Muscle layer of duodenum (tissue), 2 donors: ENCODE results near the gene RSF1.

Experiments
- H3K27ac ChIP-seq: one replicate; pipeline ENCODE4 v1.7.0; 2013; ENCODE audit warnings: mild to moderate bottlenecking, low read length
- H3K27me3 ChIP-seq: one replicate; pipeline ENCODE4 v1.7.0; 2013; ENCODE audit warnings: low read depth, mild to moderate bottlenecking, control low read depth, low read length
- H3K36me3 ChIP-seq, 2 donors: one replicate each; pipeline ENCODE4 v1.7.0; 2013; ENCODE audit warnings: low read length in 2 of 2, control low read depth in 1 of 2, mild to moderate bottlenecking in 1 of 2; ENCODE audit not compliant: insufficient read depth in 2 of 2, control insufficient read depth in 1 of 2
- H3K4me1 ChIP-seq, 2 donors: one replicate each; pipeline ENCODE4 v1.7.0; 2013; ENCODE audit warnings: low read length in 2 of 2, mild to moderate bottlenecking in 2 of 2, control low read depth in 1 of 2, moderate library complexity in 1 of 2; ENCODE audit not compliant: insufficient read depth in 2 of 2, control insufficient read depth in 1 of 2
- H3K4me3 ChIP-seq, 2 donors: one replicate each; pipeline ENCODE4 v1.7.0; 2013; ENCODE audit warnings: low read length in 2 of 2, low read depth in 1 of 2, mild to moderate bottlenecking in 1 of 2
- H3K9me3 ChIP-seq, 2 donors: one replicate each; pipeline ENCODE4 v1.7.0; 2013; ENCODE audit warnings: low read length in 2 of 2, control low read depth in 1 of 2, mild to moderate bottlenecking in 1 of 2; ENCODE audit not compliant: control insufficient read depth in 1 of 2
- donor health status: healthy.

Gene RSF1

GRCh38 chr11:77677138-77677537 is 143.4 kb downstream of the RSF1 start:
- H3K4me1 ChIP-seq, result no peaks in the 10 kb centered on the region
- no peak overlapping the region for H3K27ac ChIP-seq
- H3K36me3 ChIP-seq, result peaks cover 50 to 71% of the 10 kb centered on the region in 2 donors
- no peaks in the 10 kb centered on the region for H3K9me3 ChIP-seq
- no peak overlapping the region for H3K4me3 ChIP-seq
- H3K27me3 ChIP-seq, result no peaks in the 10 kb centered on the region

DNA sequence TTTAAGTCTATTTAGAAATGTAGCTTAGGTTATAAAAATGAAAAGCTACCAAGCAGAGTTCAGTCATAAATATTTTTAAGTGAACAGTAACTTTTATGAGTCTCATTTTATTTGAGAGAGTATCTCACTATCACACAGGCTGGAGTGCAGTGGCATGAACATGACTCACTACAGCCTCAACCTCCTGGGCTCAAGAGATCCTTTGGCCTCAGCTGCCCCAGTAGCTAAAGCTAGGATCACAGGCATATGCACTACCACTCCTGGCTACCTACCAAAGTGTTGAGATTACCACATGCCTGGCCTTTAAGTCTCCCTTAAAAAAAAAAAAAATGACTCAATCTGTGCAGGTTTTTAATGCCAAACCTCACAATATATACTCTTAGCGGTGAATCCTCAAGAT is 148.3 kb downstream of the RSF1 start:
- no peak overlapping the region for H3K27ac ChIP-seq
- H3K4me1 ChIP-seq, result no peaks in the 10 kb centered on the region
- peaks cover 58 to 84% of the 10 kb centered on the region in 2 donors for H3K36me3 ChIP-seq
- H3K4me3 ChIP-seq, result no peak overlapping the region
- H3K9me3 ChIP-seq, result no peaks in the 10 kb centered on the region
- H3K27me3 ChIP-seq, result no peaks in the 10 kb centered on the region

DNA sequence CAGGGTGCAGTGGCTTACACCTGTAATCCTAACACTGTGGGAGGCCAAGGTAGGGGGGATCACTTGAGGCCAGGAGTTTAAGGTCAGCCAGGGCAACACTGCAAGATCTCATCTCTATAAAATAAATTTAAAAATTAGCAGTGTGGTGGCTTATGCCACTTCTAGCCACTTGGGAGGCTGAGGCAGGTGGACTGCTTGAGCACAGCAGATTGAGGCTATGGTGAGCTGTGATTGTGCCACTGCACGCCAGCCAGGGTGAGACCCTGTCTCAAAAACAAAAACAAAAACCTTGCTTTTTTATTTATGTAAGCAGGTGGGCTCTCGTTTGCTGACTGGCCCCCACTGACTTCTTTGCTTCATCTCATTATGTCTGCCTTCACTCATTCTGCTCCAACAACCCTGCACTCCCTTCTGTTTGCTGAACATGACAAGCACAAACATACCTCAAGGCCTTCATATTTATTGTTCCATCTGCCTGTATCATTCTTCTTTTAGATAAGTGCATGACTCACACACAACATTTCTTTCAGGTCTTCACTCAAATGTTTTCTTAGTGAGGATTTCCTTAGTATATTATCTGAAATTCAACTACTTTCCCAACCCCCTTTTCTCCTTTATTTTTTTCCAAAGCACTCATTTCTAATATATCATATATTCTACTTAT is 150.5 kb downstream of the RSF1 start:
- no peaks in the 10 kb centered on the region for H3K9me3 ChIP-seq
- no peaks in the 10 kb centered on the region for H3K4me1 ChIP-seq
- peaks cover 40 to 79% of the 10 kb centered on the region in 2 donors for H3K36me3 ChIP-seq
- no peaks in the 10 kb centered on the region for H3K27me3 ChIP-seq
- H3K27ac ChIP-seq, result no peak overlapping the region
- no peak overlapping the region for H3K4me3 ChIP-seq

- Histone ChIP-seq H3K36me3 (peaks cover 31 to 76% of the 10 kb centered on the region in 2 donors), H3K4me1 (no peaks in the 10 kb centered on the region), H3K27ac (no peak overlapping the region), H3K9me3 (no peaks in the 10 kb centered on the region), H3K4me3 (no peak overlapping the region), H3K27me3 (no peaks in the 10 kb centered on the region)
Observed at GRCh38 chr11:77668760-77669159, 151.8 kb downstream of the RSF1 start.

DNA sequence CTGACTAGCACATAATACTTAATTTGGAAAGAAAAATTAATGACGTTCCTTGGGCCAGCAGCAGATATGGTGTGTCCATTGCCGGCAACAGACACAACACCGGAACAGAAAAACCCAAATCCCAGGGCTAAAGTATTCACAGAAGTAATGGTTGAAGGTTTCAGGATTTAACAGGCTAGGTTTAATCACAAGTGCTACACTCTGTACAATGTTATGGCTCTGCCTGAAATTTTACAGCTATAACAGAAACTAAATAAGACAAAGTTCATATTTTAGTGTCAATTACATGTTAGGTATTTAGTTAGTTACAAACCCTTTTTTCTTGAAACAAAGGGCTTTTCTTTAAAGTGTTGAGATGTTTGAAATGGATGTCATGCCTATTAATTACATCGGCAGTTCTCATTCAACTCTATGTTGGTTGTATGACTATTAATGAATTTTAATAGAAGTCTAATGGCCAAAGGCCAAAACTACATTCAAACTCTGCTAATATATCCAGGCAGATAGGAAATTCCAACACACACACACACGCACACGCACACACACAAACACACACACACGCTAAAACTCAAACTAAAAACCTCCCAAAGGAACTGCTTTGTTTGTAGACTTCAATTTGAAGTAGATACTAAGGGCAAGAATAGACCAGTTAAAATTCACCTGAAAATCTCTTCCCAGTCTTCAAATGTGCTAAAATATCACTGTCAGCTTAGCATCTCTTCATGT is 155.1 kb downstream of the RSF1 start:
- peaks cover 20 to 49% of the 10 kb centered on the region in 2 donors for H3K36me3 ChIP-seq
- no peaks in the 10 kb centered on the region for H3K27me3 ChIP-seq
- no peaks in the 10 kb centered on the region for H3K4me1 ChIP-seq
- H3K27ac ChIP-seq, result no peak overlapping the region
- H3K4me3 ChIP-seq, result no peak overlapping the region
- no peaks in the 10 kb centered on the region for H3K9me3 ChIP-seq

DNA sequence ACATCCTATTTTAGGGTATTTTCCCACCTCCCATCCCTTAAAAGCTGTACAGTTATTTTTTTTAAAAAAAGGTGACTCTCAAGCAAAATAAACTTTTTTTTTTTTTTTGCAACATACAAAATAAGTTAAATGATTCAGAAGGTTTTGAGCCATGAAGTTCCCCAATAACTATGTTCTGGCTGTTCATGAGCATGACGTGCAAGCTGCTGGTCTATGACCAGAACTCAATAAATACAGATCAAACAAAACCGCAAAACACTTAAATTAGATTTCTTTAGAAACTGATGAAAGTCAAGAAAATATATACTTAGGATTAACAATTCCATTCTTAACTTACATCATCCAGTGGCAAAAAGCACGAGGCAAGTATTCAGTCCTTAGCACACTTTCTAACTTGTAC is 158.9 kb downstream of the RSF1 start:
- H3K27ac ChIP-seq, result no peak overlapping the region
- H3K4me3 ChIP-seq, result no peak overlapping the region
- H3K9me3 ChIP-seq, result no peaks in the 10 kb centered on the region
- H3K4me1 ChIP-seq, result no peaks in the 10 kb centered on the region
- H3K36me3 ChIP-seq, result peaks cover 0 to 20% of the 10 kb centered on the region in 2 donors
- H3K27me3 ChIP-seq, result no peaks in the 10 kb centered on the region

- Histone ChIP-seq H3K4me1 (no peaks in the 10 kb centered on the region), H3K9me3 (no peaks in the 10 kb centered on the region), H3K36me3 (peaks cover 0 to 18% of the 10 kb centered on the region in 2 donors), H3K27me3 (no peaks in the 10 kb centered on the region), H3K27ac (no peak overlapping the region), H3K4me3 (no peak overlapping the region)
Observed at GRCh38 chr11:77660947-77661346, 159.6 kb downstream of the RSF1 start.

- Histone ChIP-seq H3K4me1 (no peaks in the 10 kb centered on the region), H3K27me3 (no peaks in the 10 kb centered on the region), H3K36me3 (no peaks in the 10 kb centered on the region), H3K9me3 (no peaks in the 10 kb centered on the region), H3K4me3 (no peak overlapping the region), H3K27ac (no peak overlapping the region)
Observed at GRCh38 chr11:77658213-77659013, 162.1 kb downstream of the RSF1 start.

- H3K27ac ChIP-seq, result no peak overlapping the region
- H3K4me3 ChIP-seq, result no peak overlapping the region
- no peaks in the 10 kb centered on the region for H3K9me3 ChIP-seq
- H3K36me3 ChIP-seq, result no peaks in the 10 kb centered on the region
- no peaks in the 10 kb centered on the region for H3K4me1 ChIP-seq
- no peaks in the 10 kb centered on the region for H3K27me3 ChIP-seq
Observed at GRCh38 chr11:77656362-77656761, 164.2 kb downstream of the RSF1 start.

- no peaks in the 10 kb centered on the region for H3K36me3 ChIP-seq
- no peaks in the 10 kb centered on the region for H3K4me1 ChIP-seq
- H3K27me3 ChIP-seq, result no peaks in the 10 kb centered on the region
- H3K27ac ChIP-seq, result no peak overlapping the region
- no peaks in the 10 kb centered on the region for H3K9me3 ChIP-seq
- H3K4me3 ChIP-seq, result no peak overlapping the region
Observed at GRCh38 chr11:77654770-77655434, 165.6 kb downstream of the RSF1 start.

GRCh38 chr11:77650123-77650522 is 170.4 kb downstream of the RSF1 start:
- no peak overlapping the region for H3K27ac ChIP-seq

More at GRCh38 chr11:77650123-77650522, 170.4 kb downstream of the RSF1 start:
- H3K27me3 ChIP-seq, result no peaks in the 10 kb centered on the region
- H3K4me3 ChIP-seq, result no peak overlapping the region
- H3K9me3 ChIP-seq, result no peaks in the 10 kb centered on the region
- H3K36me3 ChIP-seq, result no peaks in the 10 kb centered on the region
- H3K4me1 ChIP-seq, result no peaks in the 10 kb centered on the region
